Prostate gland (tissue), 2 donors: Measurements from ENCODE around the gene ADAMTS13.

Source experiments
- POLR2AphosphoS5 ChIP-seq: sonication (generic); formaldehyde crosslinking; IDR thresholded peaks from one replicate; pipeline ENCODE4 v1.6.1; 2017; ENCODE audit warnings: antibody characterized with exemption
- TF ChIP-seq, protein P1 (sequence below), 4 experiments: fragments of 200-600 bp in 2 of 4; fragments of 450-650 bp in 2 of 4; sonication (generic) in 2 of 4; IDR thresholded peaks; 1 replicate in 3 of 4; 2 replicates in 1 of 4; pipeline ENCODE4 v1.5.1; 2016 to 2019; ENCODE audit warnings: antibody characterized with exemption in 4 of 4, mild to moderate bottlenecking in 2 of 4, moderate library complexity in 2 of 4

DNA sequence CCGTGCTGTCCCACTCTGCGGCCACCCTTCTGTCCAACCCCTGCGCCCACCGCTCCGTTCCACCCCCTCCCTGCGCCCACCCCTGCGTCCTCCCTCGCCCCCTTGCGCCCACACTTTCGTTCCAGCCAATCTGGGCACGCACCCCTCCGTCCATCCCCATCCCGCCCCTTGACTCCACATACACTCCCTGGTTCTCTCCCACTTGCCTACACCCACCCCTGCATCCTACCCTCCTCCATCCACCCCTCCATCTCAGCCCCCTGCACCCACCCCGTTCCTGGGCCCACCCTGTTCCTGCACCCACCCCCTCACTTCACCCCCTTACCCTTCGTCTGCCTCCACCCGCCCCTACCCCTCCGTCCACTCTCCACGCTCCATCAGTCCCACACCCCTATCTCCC, 7.0 kb downstream of the ADAMTS13 start:
- TF ChIP-seq, protein P1, sequence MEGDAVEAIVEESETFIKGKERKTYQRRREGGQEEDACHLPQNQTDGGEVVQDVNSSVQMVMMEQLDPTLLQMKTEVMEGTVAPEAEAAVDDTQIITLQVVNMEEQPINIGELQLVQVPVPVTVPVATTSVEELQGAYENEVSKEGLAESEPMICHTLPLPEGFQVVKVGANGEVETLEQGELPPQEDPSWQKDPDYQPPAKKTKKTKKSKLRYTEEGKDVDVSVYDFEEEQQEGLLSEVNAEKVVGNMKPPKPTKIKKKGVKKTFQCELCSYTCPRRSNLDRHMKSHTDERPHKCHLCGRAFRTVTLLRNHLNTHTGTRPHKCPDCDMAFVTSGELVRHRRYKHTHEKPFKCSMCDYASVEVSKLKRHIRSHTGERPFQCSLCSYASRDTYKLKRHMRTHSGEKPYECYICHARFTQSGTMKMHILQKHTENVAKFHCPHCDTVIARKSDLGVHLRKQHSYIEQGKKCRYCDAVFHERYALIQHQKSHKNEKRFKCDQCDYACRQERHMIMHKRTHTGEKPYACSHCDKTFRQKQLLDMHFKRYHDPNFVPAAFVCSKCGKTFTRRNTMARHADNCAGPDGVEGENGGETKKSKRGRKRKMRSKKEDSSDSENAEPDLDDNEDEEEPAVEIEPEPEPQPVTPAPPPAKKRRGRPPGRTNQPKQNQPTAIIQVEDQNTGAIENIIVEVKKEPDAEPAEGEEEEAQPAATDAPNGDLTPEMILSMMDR (IDR thresholded peaks at IDR 0.05): no peak
- no peak for TF ChIP-seq POLR2AphosphoS5
